ENCODE results near the gene NPB.

DNA sequence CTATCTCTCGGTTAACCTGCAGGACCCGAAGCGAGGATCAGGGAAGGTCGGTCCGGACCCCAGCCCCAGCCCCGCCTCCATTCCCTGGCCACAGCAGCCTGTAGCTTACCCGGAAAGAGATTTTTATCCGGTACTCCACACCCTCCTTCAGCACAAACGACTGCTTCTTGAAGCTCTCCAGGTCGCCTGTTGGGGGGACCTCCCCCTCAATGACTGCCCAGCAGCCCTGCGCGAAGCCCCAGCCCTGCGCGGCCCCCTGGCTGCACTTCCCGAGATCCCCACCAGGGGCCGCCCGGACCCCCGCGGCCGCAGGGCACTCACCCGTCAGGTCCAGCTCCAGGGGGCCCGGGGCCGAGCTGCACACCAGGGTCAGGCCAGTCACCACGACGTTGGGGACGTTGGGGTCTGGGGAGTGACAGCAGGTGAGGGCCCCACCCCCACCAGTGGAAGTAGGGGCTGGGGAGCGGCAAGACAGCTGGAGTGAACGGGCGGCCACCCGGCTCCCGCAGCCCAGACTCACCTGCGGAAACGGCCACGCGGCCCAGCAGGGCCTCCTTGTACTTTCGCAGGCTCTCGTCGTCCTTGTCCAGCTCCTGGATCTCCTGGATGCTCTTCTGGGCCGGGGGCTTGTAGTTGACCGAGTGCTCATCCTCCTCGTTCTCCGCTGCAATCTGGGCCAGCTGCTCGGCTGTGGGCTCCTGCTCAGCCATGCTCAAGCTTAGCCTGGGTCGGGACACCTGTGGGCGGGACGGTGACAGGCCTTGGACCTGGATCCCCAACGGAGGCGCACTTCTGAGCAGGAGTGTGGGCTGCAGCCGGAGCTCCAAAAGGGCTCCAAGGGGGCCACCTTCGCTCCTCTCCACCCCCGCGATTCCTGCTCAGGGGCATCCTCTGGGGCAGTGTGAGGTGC lies 32.6 kb upstream of the NPB start:
- TF ChIP-seq, protein P1, sequence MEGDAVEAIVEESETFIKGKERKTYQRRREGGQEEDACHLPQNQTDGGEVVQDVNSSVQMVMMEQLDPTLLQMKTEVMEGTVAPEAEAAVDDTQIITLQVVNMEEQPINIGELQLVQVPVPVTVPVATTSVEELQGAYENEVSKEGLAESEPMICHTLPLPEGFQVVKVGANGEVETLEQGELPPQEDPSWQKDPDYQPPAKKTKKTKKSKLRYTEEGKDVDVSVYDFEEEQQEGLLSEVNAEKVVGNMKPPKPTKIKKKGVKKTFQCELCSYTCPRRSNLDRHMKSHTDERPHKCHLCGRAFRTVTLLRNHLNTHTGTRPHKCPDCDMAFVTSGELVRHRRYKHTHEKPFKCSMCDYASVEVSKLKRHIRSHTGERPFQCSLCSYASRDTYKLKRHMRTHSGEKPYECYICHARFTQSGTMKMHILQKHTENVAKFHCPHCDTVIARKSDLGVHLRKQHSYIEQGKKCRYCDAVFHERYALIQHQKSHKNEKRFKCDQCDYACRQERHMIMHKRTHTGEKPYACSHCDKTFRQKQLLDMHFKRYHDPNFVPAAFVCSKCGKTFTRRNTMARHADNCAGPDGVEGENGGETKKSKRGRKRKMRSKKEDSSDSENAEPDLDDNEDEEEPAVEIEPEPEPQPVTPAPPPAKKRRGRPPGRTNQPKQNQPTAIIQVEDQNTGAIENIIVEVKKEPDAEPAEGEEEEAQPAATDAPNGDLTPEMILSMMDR (IDR thresholded peaks at IDR 0.05): peak; percentile 59 to 83 (median 67)
- peak in 1 of 3 donors; percentile 17 for TF ChIP-seq POLR2A (IDR thresholded peaks at IDR 0.05)
